ENCODE measurements around the gene CDH4. TPM values are rescaled to one million over a fixed set of nuclear protein-coding genes. Genes with fewer than 3 reads are reported as not detected.

The CDH4 gene
- total RNA-seq, 1 donor from 2014 or later = 39.7 TPM

- DNase-seq (ENCODE audit: low read depth) = no peak
- H3K36me3 ChIP-seq (ENCODE audit: control insufficient read depth, insufficient read depth, low read length) = no peaks in the 10 kb centered on the region
- no peak overlapping the region for H3K4me3 ChIP-seq (ENCODE audit: low read depth, low read length)
- H3K27me3 ChIP-seq (ENCODE audit: control insufficient read depth, insufficient read depth, low read length) = no peaks in the 10 kb centered on the region
- no peak for TF ChIP-seq CTCF (IDR thresholded peaks at IDR 0.05; ENCODE audit: insufficient read depth, low read length, poor library complexity, severe bottlenecking)
Observed at GRCh38 chr20:61750093-61750492, 498.0 kb downstream of the CDH4 start.

- Histone ChIP-seq H3K27me3 (ENCODE audit: control insufficient read depth, insufficient read depth, low read length) (no peaks in the 10 kb centered on the region), H3K36me3 (ENCODE audit: control insufficient read depth, insufficient read depth, low read length) (no peaks in the 10 kb centered on the region), H3K4me3 (ENCODE audit: low read depth, low read length) (no peak overlapping the region)
- TF ChIP-seq CTCF (IDR thresholded peaks at IDR 0.05; ENCODE audit: insufficient read depth, low read length, poor library complexity, severe bottlenecking) = no peak
- no peak for DNase-seq (ENCODE audit: low read depth)
Observed at GRCh38 chr20:61752576-61752975, 500.5 kb downstream of the CDH4 start.

DNA sequence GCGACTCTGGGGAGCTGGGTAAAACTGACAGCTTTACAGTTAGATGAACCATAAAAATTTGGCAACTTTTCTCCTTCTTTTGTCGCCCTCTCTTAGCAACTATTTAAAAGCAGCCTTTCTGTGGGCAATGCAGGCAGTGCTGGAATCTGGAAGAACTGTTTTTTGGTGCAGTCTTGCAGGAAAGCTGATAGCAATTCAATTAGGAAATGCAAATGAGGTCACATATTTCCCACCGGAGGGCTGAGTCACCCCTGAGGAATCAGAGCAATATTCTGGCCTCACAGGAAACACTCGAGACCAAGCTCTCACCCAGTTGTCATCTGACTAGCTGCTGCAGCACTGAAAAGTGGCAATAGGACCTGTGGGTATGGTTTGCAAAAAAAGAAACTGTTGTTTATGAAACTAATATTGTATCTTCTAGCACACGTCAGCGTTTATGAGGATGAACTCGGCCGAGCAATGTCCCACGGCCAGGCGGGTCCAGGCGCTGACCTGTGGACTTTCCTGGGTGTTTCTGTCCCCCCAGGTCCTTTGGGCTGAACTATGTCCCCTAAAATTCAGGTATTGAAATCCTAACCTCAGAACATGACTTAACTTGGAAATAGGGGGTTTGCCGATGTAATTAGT lies 501.4 kb downstream of the CDH4 start:
- H3K27me3 ChIP-seq (ENCODE audit: control insufficient read depth, insufficient read depth, low read length) = no peaks in the 10 kb centered on the region
- DNase-seq (ENCODE audit: low read depth) = peak; percentile 59
- H3K4me3 ChIP-seq (ENCODE audit: low read depth, low read length) = no peak overlapping the region
- TF ChIP-seq CTCF (IDR thresholded peaks at IDR 0.05; ENCODE audit: insufficient read depth, low read length, poor library complexity, severe bottlenecking) = no peak
- H3K36me3 ChIP-seq (ENCODE audit: control insufficient read depth, insufficient read depth, low read length) = no peaks in the 10 kb centered on the region

- no peak for DNase-seq (ENCODE audit: low read depth)
- Histone ChIP-seq H3K4me3 (ENCODE audit: low read depth, low read length) (no peak overlapping the region), H3K27me3 (ENCODE audit: control insufficient read depth, insufficient read depth, low read length) (no peaks in the 10 kb centered on the region), H3K36me3 (ENCODE audit: control insufficient read depth, insufficient read depth, low read length) (no peaks in the 10 kb centered on the region)
- TF ChIP-seq CTCF (IDR thresholded peaks at IDR 0.05; ENCODE audit: insufficient read depth, low read length, poor library complexity, severe bottlenecking) = no peak
Observed at GRCh38 chr20:61753987-61754956, 502.2 kb downstream of the CDH4 start.

- Histone ChIP-seq H3K36me3 (ENCODE audit: control insufficient read depth, insufficient read depth, low read length) (no peaks in the 10 kb centered on the region), H3K4me3 (ENCODE audit: low read depth, low read length) (no peak overlapping the region), H3K27me3 (ENCODE audit: control insufficient read depth, insufficient read depth, low read length) (no peaks in the 10 kb centered on the region)
- TF ChIP-seq CTCF (IDR thresholded peaks at IDR 0.05; ENCODE audit: insufficient read depth, low read length, poor library complexity, severe bottlenecking) = no peak
- no peak for DNase-seq (ENCODE audit: low read depth)
Observed at GRCh38 chr20:61754976-61755778, 503.1 kb downstream of the CDH4 start.
